ENCODE data around the gene PTTG1IP.
"Not testable (repeated sequence)": the region's sequence is repeated elsewhere in the genome, so short reads cannot be mapped to it uniquely, and the experiment has no call there.

Gene PTTG1IP

GRCh38 chr21:44912506-44913412 lies 39.3 kb upstream of the PTTG1IP start:
- not testable (repeated sequence) for H3K4me1 ChIP-seq (ENCODE audit: insufficient read depth, low read length); H3K36me3 ChIP-seq (ENCODE audit: insufficient read depth, low read length); H3K9ac ChIP-seq (ENCODE audit: low read depth, low read length); H3K9me3 ChIP-seq (ENCODE audit: control insufficient read depth, insufficient read depth, low read length)

- H3K36me3 ChIP-seq (ENCODE audit: insufficient read depth, low read length): no peaks in the 10 kb centered on the region
- H3K9ac ChIP-seq (ENCODE audit: low read depth, low read length): no peak overlapping the region
- H3K4me1 ChIP-seq (ENCODE audit: insufficient read depth, low read length): peaks cover 11% of the 10 kb centered on the region; the same call in 1 of the 2 replicates
- H3K9me3 ChIP-seq (ENCODE audit: control insufficient read depth, insufficient read depth, low read length): no peaks in the 10 kb centered on the region
Measured at GRCh38 chr21:44912158-44912473, 38.6 kb upstream of the PTTG1IP start.

GRCh38 chr21:44911384-44912157 lies 38.1 kb upstream of the PTTG1IP start:
- H3K36me3 ChIP-seq (ENCODE audit: insufficient read depth, low read length): no peaks in the 10 kb centered on the region
- H3K4me1 ChIP-seq (ENCODE audit: insufficient read depth, low read length): peaks cover 13% of the 10 kb centered on the region; the same call in 1 of the 2 replicates
- H3K9me3 ChIP-seq (ENCODE audit: control insufficient read depth, insufficient read depth, low read length): no peaks in the 10 kb centered on the region
- H3K9ac ChIP-seq (ENCODE audit: low read depth, low read length): no peak overlapping the region

GRCh38 chr21:44911068-44911383 lies 37.5 kb upstream of the PTTG1IP start:
- Histone ChIP-seq H3K4me1 (ENCODE audit: insufficient read depth, low read length) (peaks cover 13% of the 10 kb centered on the region; the same call in 1 of the 2 replicates), H3K36me3 (ENCODE audit: insufficient read depth, low read length) (no peaks in the 10 kb centered on the region), H3K9me3 (ENCODE audit: control insufficient read depth, insufficient read depth, low read length) (no peaks in the 10 kb centered on the region), H3K9ac (ENCODE audit: low read depth, low read length) (no peak overlapping the region)

GRCh38 chr21:44910229-44911067 lies 37.0 kb upstream of the PTTG1IP start:
- peaks cover 13% of the 10 kb centered on the region; the same call in 1 of the 2 replicates for H3K4me1 ChIP-seq (ENCODE audit: insufficient read depth, low read length)
- no peak overlapping the region for H3K9ac ChIP-seq (ENCODE audit: low read depth, low read length)
- no peaks in the 10 kb centered on the region for H3K9me3 ChIP-seq (ENCODE audit: control insufficient read depth, insufficient read depth, low read length)
- no peaks in the 10 kb centered on the region for H3K36me3 ChIP-seq (ENCODE audit: insufficient read depth, low read length)

- Histone ChIP-seq H3K9ac (ENCODE audit: low read depth, low read length) (no peak overlapping the region), H3K9me3 (ENCODE audit: control insufficient read depth, insufficient read depth, low read length) (no peaks in the 10 kb centered on the region), H3K4me1 (ENCODE audit: insufficient read depth, low read length) (peaks cover 11% of the 10 kb centered on the region; the same call in 1 of the 2 replicates), H3K36me3 (ENCODE audit: insufficient read depth, low read length) (no peaks in the 10 kb centered on the region)
Measured at GRCh38 chr21:44909719-44910118, 36.2 kb upstream of the PTTG1IP start.

GRCh38 chr21:44908908-44909307 lies 35.4 kb upstream of the PTTG1IP start:
- Histone ChIP-seq H3K36me3 (ENCODE audit: insufficient read depth, low read length) (no peaks in the 10 kb centered on the region), H3K9ac (ENCODE audit: low read depth, low read length) (no peak overlapping the region), H3K9me3 (ENCODE audit: control insufficient read depth, insufficient read depth, low read length) (no peaks in the 10 kb centered on the region), H3K4me1 (ENCODE audit: insufficient read depth, low read length) (peaks cover 6% of the 10 kb centered on the region; the same call in 1 of the 2 replicates)

GRCh38 chr21:44907966-44908895 lies 34.7 kb upstream of the PTTG1IP start:
- H3K36me3 ChIP-seq (ENCODE audit: insufficient read depth, low read length): no peaks in the 10 kb centered on the region
- peaks cover 6% of the 10 kb centered on the region; the same call in 1 of the 2 replicates for H3K4me1 ChIP-seq (ENCODE audit: insufficient read depth, low read length)
- H3K9ac ChIP-seq (ENCODE audit: low read depth, low read length): no peak overlapping the region
- H3K9me3 ChIP-seq (ENCODE audit: control insufficient read depth, insufficient read depth, low read length): no peaks in the 10 kb centered on the region

- Histone ChIP-seq H3K4me1 (ENCODE audit: insufficient read depth, low read length) (peaks cover 6% of the 10 kb centered on the region; the same call in 1 of the 2 replicates), H3K9ac (ENCODE audit: low read depth, low read length) (no peak overlapping the region), H3K36me3 (ENCODE audit: insufficient read depth, low read length) (no peaks in the 10 kb centered on the region), H3K9me3 (ENCODE audit: control insufficient read depth, insufficient read depth, low read length) (no peaks in the 10 kb centered on the region)
Measured at GRCh38 chr21:44907225-44907965, 33.9 kb upstream of the PTTG1IP start.

GRCh38 chr21:44905728-44906090 lies 32.2 kb upstream of the PTTG1IP start:
- H3K36me3 ChIP-seq (ENCODE audit: insufficient read depth, low read length): no peaks in the 10 kb centered on the region
- H3K9ac ChIP-seq (ENCODE audit: low read depth, low read length): no peak overlapping the region
- H3K4me1 ChIP-seq (ENCODE audit: insufficient read depth, low read length): peaks cover 6% of the 10 kb centered on the region; the same call in 1 of the 2 replicates

GRCh38 chr21:44905016-44905727 lies 31.7 kb upstream of the PTTG1IP start:
- H3K36me3 ChIP-seq (ENCODE audit: insufficient read depth, low read length): no peaks in the 10 kb centered on the region
- peaks cover 6% of the 10 kb centered on the region; the same call in 1 of the 2 replicates for H3K4me1 ChIP-seq (ENCODE audit: insufficient read depth, low read length)
- no peaks in the 10 kb centered on the region for H3K9me3 ChIP-seq (ENCODE audit: control insufficient read depth, insufficient read depth, low read length)

More at GRCh38 chr21:44905728-44906090, 32.2 kb upstream of the PTTG1IP start:
- H3K9me3 ChIP-seq (ENCODE audit: control insufficient read depth, insufficient read depth, low read length): no peaks in the 10 kb centered on the region

GRCh38 chr21:44904141-44904923 lies 30.8 kb upstream of the PTTG1IP start:
- Histone ChIP-seq H3K9ac (ENCODE audit: low read depth, low read length) (no peak overlapping the region), H3K36me3 (ENCODE audit: insufficient read depth, low read length) (no peaks in the 10 kb centered on the region), H3K9me3 (ENCODE audit: control insufficient read depth, insufficient read depth, low read length) (no peaks in the 10 kb centered on the region), H3K4me1 (ENCODE audit: insufficient read depth, low read length) (peaks cover 6% of the 10 kb centered on the region; the same call in 1 of the 2 replicates)

More at GRCh38 chr21:44905016-44905727, 31.7 kb upstream of the PTTG1IP start:
- H3K9ac ChIP-seq (ENCODE audit: low read depth, low read length): no peak overlapping the region

Measured in ES-I3 (cell line).